Gastrocnemius medialis (tissue), 4 donors: ENCODE data around the gene PJVK. TPM values are rescaled to one million over a fixed set of nuclear protein-coding genes. Genes with fewer than 3 reads are reported as not detected.
A peak's percentile ranks its signal among the peaks of the same experiment; 100 is the strongest.
"Not testable (repeated sequence)": the region's sequence is repeated elsewhere in the genome, so short reads cannot be mapped to it uniquely, and the experiment has no call there.

Experiments
- ATAC-seq, 2 donors: fragments of 150-250 bp; one replicate each; pipeline ENCODE4 v1.9.1; 2016
- DNase-seq, 2 donors: peaks; one replicate each; pipeline ENCODE4 v3.0.0-alpha.2; 2019
- H3K27ac ChIP-seq, 4 donors: fragments of 200-600 bp; sonication (generic); 1 replicate in 1 of 4; 2 replicates in 3 of 4; pipeline ENCODE4 v1.5.1; 2016 to 2018; ENCODE audit warnings: mild to moderate bottlenecking in 2 of 4, moderate library complexity in 1 of 4
- H3K27me3 ChIP-seq, 3 donors: fragments of 200-600 bp; sonication (generic) in 2 of 3; 1 replicate in 1 of 3; 2 replicates in 2 of 3; pipeline versions ENCODE4 v1.5.1 to v1.6.0; 2016 to 2019; ENCODE audit warnings: mild to moderate bottlenecking in 1 of 3, moderate library complexity in 1 of 3
- H3K36me3 ChIP-seq, 2 donors: fragments of 200-600 bp; sonication (generic) in 1 of 2; one replicate each; pipeline ENCODE4 v1.5.1; 2017 to 2018
- H3K4me1 ChIP-seq, 2 donors: fragments of 200-600 bp; sonication (generic) in 1 of 2; one replicate each; pipeline ENCODE4 v1.5.1; 2016 to 2017; ENCODE audit warnings: mild to moderate bottlenecking in 2 of 2
- H3K4me3 ChIP-seq, 4 donors: fragments of 200-600 bp; sonication (generic) in 3 of 4; 1 replicate in 1 of 4; 2 replicates in 3 of 4; pipeline ENCODE4 v1.5.1; 2016 to 2019; ENCODE audit warnings: mild to moderate bottlenecking in 2 of 4
- H3K9me3 ChIP-seq, 3 donors: fragments of 200-600 bp; sonication (generic) in 2 of 3; 1 replicate in 1 of 3; 2 replicates in 2 of 3; pipeline ENCODE4 v1.5.1; 2016 to 2019
- POLR2A ChIP-seq, 2 donors: fragments of 450-650 bp; IDR thresholded peaks; one replicate each; pipeline ENCODE4 v1.6.1; 2017; ENCODE audit warnings: antibody characterized with exemption in 2 of 2, mild to moderate bottlenecking in 2 of 2, moderate library complexity in 2 of 2
- in situ Hi-C, 4 donors: fragments of 200-750 bp; cut with MboI; loops; one replicate each; pipeline versions ENCODE4 v1.15.0 to v1.8.0; 2017; ENCODE audit warnings: low sequenced_read_pairs in 4 of 4
- intact Hi-C: fragments of 100-400 bp; cut with DNase I; formaldehyde crosslinking; loops from one replicate; pipeline ENCODE4 v1.15.1; 2023; ENCODE audit warnings: low total_unique reads
- total RNA-seq, 4 donors: library from RNA; depleted of rRNA; stranded (reverse); fragments of >200 nt; gene quantifications; one replicate each; pipeline versions ENCODE4 v1.1.0 to v1.2.3, GENCODE V29; 2016
- TF ChIP-seq, protein P1 (sequence below), 5 experiments: fragments of 450-650 bp in 3 of 5; fragments of 200-600 bp in 2 of 5; sonication (generic) in 2 of 5; IDR thresholded peaks in 4 of 5; conservative IDR thresholded peaks in 1 of 5; 1 replicate in 4 of 5; 2 replicates in 1 of 5; pipeline ENCODE4 v1.5.1; 2016 to 2019; ENCODE audit warnings: antibody characterized with exemption in 5 of 5, mild to moderate bottlenecking in 3 of 5, moderate library complexity in 3 of 5

PJVK gene
- total RNA-seq, 4 donors from 2014 or later: 0.16 to 3.9 (median 1.0) TPM

DNA sequence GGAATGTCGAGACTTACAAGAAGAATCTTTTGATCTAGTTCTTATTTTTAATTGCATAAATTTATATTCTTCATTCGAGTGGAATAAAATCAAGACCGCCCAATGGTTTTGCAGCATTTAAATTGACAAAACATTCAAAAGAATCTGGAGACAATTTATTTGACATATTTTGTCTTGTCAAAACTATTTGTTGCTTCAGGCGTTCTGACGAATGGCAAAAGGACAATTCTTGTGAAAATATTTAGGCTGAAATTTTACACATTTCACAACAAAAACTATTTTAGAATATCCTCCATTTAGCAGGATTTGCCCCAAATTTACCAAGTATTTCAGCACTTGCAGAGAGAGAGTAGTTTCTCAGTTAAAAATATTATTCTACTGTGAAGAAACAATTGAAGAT is 41.9 kb upstream of the PJVK start:
- Histone ChIP-seq H3K4me1 (peaks cover 0 to 5% of the 10 kb centered on the region in 2 donors), H3K9me3 (no peaks in the 10 kb centered on the region), H3K4me3 (no peak overlapping the region), H3K27ac (no peak overlapping the region), H3K36me3 (no peaks in the 10 kb centered on the region), H3K27me3 (no peaks in the 10 kb centered on the region)
- no peak for DNase-seq
- intact Hi-C loops (no loop called here), in situ Hi-C loops (no loop called here)
- TF ChIP-seq, protein P1, sequence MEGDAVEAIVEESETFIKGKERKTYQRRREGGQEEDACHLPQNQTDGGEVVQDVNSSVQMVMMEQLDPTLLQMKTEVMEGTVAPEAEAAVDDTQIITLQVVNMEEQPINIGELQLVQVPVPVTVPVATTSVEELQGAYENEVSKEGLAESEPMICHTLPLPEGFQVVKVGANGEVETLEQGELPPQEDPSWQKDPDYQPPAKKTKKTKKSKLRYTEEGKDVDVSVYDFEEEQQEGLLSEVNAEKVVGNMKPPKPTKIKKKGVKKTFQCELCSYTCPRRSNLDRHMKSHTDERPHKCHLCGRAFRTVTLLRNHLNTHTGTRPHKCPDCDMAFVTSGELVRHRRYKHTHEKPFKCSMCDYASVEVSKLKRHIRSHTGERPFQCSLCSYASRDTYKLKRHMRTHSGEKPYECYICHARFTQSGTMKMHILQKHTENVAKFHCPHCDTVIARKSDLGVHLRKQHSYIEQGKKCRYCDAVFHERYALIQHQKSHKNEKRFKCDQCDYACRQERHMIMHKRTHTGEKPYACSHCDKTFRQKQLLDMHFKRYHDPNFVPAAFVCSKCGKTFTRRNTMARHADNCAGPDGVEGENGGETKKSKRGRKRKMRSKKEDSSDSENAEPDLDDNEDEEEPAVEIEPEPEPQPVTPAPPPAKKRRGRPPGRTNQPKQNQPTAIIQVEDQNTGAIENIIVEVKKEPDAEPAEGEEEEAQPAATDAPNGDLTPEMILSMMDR (IDR thresholded peaks at IDR 0.05 in 4 of 5, conservative IDR thresholded peaks at IDR 0.05 in 1 of 5): no peak
- no peak for TF ChIP-seq POLR2A (IDR thresholded peaks at IDR 0.05)
- ATAC-seq: no peak

DNA sequence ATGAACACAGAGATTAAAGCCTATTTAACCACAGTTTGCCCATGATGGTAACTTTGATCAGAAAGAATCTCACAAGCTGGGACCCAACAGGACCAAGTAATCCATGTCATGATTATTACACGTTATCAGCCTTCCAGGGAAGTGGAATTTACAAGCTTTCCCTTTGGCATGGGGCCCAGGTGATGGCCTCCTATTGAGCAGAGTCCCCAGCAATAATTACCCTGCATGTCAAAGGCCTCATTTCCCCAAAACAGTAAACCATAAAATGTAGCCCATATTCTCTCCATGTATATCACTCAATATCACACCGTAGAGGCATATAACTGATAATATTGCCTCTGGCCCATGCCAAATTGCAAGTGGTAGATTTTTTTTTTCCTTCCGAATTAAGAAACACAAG is 39.1 kb upstream of the PJVK start:
- ATAC-seq (no peak), DNase-seq (no peak)
- Histone ChIP-seq H3K27me3 (no peaks in the 10 kb centered on the region), H3K4me1 (peaks cover 8 to 14% of the 10 kb centered on the region in 2 donors), H3K27ac (no peak overlapping the region), H3K36me3 (no peaks in the 10 kb centered on the region), H3K4me3 (no peak overlapping the region), H3K9me3 (no peaks in the 10 kb centered on the region)
- TF ChIP-seq, protein P1 (IDR thresholded peaks at IDR 0.05 in 4 of 5, conservative IDR thresholded peaks at IDR 0.05 in 1 of 5): no peak
- no peak for TF ChIP-seq POLR2A (IDR thresholded peaks at IDR 0.05)
- intact Hi-C loops: loop anchor here (5.0 kb wide), 3 partner anchors 115 to 300 kb away; partner anchors contain the start of genes OSBPL6 and RBM45
- in situ Hi-C loops: no loop called here

DNA sequence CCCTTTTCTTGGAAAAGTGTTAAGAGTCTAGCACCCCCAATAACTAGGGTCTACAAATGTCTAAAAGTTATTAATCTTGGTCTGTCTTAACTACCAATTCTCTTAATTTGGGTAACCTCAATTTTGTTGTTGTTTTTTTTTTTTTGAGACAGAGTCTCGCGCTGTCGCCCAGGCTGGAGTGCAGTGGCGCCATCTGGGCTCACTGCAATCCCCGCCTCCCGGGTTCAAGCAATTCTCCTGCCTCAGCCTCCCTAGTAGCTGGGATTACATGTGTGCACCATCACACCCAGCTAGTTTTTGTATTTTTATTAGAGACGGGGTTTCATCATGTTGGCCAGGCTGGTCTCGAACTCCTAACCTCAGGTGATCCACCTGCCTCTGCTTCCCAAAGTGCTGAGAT is 38.7 kb upstream of the PJVK start:
- H3K4me3 ChIP-seq, H3K27ac ChIP-seq, H3K27me3 ChIP-seq, ATAC-seq, in situ Hi-C loops, H3K9me3 ChIP-seq, DNase-seq, H3K36me3 ChIP-seq: not testable (repeated sequence)
- intact Hi-C loops: loop anchor here (5.0 kb wide), 3 partner anchors 115 to 300 kb away; partner anchors contain the start of genes OSBPL6 and RBM45
- H3K4me1 ChIP-seq: peaks cover 8 to 14% of the 10 kb centered on the region in 2 donors

DNA sequence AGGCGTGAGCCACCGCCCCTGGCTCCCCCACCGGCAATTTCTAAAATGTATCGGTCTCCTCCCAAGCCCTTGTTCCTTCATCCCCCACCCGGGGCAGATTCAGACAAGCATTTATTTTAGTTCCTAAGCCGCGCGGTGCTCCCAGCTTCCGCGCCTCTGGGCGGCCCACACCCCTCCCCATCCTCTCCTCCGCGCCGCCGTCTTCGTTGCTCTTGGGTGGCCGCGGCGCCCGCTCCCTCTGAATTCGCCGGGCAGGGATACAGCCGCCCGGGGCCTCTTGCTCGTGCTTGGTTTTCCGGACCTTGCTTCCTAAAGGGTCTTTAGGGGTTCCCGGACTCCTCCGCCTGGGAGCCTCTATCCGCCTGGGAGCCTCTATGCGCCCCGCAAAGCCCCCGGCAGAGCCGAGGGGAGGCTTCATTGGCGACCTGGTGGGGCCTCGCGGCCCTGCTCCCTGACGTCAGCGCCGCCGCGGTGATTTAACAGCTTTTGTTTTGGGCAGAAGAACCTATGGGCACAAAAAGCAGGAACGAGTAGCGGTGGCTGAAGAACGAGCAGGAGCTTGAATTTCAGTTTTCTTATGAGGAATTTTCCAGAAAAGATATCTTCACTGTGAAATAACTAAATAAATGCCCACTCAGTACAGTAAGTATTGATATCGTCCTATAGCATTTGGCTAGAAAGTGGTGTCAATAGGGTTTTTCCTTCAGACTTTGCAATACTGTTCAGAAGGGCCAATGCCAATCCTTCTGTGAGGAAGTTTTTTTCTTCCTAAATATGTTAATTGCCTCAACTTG is 37.5 kb upstream of the PJVK start:
- Histone ChIP-seq H3K9me3 (no peaks in the 10 kb centered on the region), H3K27ac (peak overlapping the region; percentile 82 to 88 (median 86)), H3K4me3 (peak overlapping the region; percentile 62 to 77 (median 68)), H3K27me3 (no peaks in the 10 kb centered on the region), H3K4me1 (peaks cover 8 to 14% of the 10 kb centered on the region in 2 donors), H3K36me3 (no peaks in the 10 kb centered on the region)
- ATAC-seq (peak; percentile 40 to 52), DNase-seq (peak; percentile 31 to 49)
- peak; percentile 30 to 55 for TF ChIP-seq POLR2A (IDR thresholded peaks at IDR 0.05)
- TF ChIP-seq, protein P1 (IDR thresholded peaks at IDR 0.05 in 4 of 5, conservative IDR thresholded peaks at IDR 0.05 in 1 of 5): peak; percentile 12 to 24 (median 17)
- in situ Hi-C loops: no loop called here
- intact Hi-C loops: loop anchor here (1.0 to 5.0 kb wide), 7 partner anchors 16 to 301 kb away; partner anchors contain the start of genes OSBPL6, PJVK, PRKRA and RBM45
